Measurements from ENCODE around the gene SPON1.
A peak's percentile ranks its signal among the peaks of the same experiment; 100 is the strongest.
"Not testable (repeated sequence)": the region's sequence is repeated elsewhere in the genome, so short reads cannot be mapped to it uniquely, and the experiment has no call there.

Gene SPON1

GRCh38 chr11:13992158-13992856 is 29.8 kb downstream of the SPON1 start:
- not testable (repeated sequence) for ATAC-seq, H3K4me1 Mint-ChIP-seq, H3K27ac Mint-ChIP-seq, DNase-seq, H3K27me3 Mint-ChIP-seq, H3K4me3 Mint-ChIP-seq, H3K9me3 Mint-ChIP-seq

DNA sequence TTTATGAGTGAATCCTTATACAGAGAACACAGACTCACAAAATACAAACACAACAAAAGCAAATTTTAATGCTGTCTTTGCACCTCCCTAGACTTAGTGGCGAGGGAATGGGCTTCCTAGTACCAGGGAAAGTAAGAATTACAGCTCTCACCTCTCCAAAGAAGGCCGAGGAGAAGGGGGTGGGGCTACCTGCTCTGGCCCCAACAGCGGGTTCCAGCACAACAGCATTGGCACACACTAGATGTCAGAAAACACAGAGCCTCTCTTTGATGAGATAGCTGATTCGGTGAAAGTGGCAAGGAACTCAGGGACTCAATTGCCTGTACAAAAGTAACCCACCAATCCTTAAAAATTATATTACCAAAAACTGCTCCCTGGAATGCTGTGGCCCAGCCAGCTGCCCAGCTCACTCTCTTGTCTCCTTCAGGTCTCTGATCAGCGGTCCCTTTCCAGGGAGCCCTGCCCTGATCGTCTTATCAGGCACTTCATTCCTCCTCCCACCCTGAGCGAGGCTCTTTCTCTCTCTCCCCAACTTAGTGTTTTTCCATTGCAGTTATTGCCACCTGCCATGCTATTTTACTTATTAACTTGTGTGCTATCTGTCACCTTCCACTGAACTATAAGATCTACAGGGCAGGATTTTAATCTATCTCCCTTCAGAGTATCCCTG is 30.7 kb downstream of the SPON1 start:
- Mint-ChIP-seq H3K4me3 (no peak overlapping the region), H3K27ac (no peak overlapping the region), H3K27me3 (no peaks in the 10 kb centered on the region), H3K4me1 (no peaks in the 10 kb centered on the region), H3K9me3 (no peaks in the 10 kb centered on the region)
- ATAC-seq (no peak), DNase-seq (no peak)

GRCh38 chr11:13997881-13998280 is 35.4 kb downstream of the SPON1 start:
- ATAC-seq, result no peak
- peaks cover 7 to 10% of the 10 kb centered on the region in 2 donors for H3K9me3 Mint-ChIP-seq
- no peak overlapping the region for H3K27ac Mint-ChIP-seq
- no peak overlapping the region for H3K4me3 Mint-ChIP-seq
- H3K4me1 Mint-ChIP-seq, result no peaks in the 10 kb centered on the region
- no peaks in the 10 kb centered on the region for H3K27me3 Mint-ChIP-seq
- DNase-seq, result no peak

- Mint-ChIP-seq H3K27me3 (no peaks in the 10 kb centered on the region), H3K9me3 (peaks cover 7 to 10% of the 10 kb centered on the region in 2 donors), H3K27ac (no peak overlapping the region), H3K4me1 (no peaks in the 10 kb centered on the region), H3K4me3 (no peak overlapping the region)
- ATAC-seq (no peak), DNase-seq (no peak)
These were observed 37.2 kb downstream of the SPON1 start for GRCh38 chr11:13999704-14000103.

DNA sequence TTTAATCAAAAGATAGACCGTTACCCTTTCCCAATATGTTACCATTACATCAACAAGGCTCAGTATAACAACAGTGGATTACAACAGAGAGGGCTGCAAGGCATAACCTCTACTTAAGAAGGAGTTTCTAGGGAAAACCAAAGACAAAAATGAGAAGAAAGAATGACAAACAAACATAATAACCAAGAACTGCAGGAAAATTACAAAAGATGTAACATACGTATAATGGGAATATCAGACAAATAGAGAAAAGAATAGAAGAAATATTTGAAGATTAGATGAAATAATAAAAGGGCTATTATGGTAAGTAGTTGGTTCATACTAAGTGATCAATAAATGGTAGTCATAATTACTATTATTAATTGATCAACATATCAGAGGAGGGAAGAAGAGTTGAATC is 39.1 kb downstream of the SPON1 start:
- H3K4me1 Mint-ChIP-seq, result no peaks in the 10 kb centered on the region
- no peak overlapping the region for H3K4me3 Mint-ChIP-seq
- no peaks in the 10 kb centered on the region for H3K27me3 Mint-ChIP-seq
- H3K27ac Mint-ChIP-seq, result no peak overlapping the region
- ATAC-seq, result no peak
- no peak for DNase-seq
- H3K9me3 Mint-ChIP-seq, result peaks cover 7 to 10% of the 10 kb centered on the region in 2 donors

DNA sequence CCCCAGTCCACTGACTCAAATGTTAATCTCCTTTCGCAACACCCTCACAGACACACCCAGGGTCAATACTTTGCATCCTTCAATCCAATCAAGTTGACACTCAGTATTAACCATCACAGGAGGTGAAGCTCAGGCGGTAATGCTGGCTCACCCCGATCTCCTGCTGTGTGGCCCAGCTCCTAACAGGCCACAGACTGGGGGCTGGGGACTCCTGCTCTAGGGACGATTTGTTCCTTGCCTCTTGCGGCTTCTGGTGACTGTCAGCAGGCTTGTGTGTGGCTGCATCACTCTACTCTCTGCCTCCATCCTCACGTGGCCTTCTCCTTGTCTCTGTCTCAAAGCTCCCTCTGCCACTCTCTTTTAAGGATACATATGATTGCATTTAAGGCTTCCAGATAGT is 45.0 kb downstream of the SPON1 start:
- Mint-ChIP-seq H3K27ac (peak overlapping the region in 1 of 2 donors; percentile 60), H3K27me3 (no peaks in the 10 kb centered on the region), H3K9me3 (peaks cover 0 to under 1% of the 10 kb centered on the region in 2 donors), H3K4me1 (no peaks in the 10 kb centered on the region), H3K4me3 (no peak overlapping the region)
- DNase-seq, result no peak
- no peak for ATAC-seq

GRCh38 chr11:14010665-14011064 is 48.1 kb downstream of the SPON1 start:
- no peak overlapping the region for H3K27ac Mint-ChIP-seq
- DNase-seq (no peak), ATAC-seq (no peak)
- no peaks in the 10 kb centered on the region for H3K27me3 Mint-ChIP-seq
- no peaks in the 10 kb centered on the region for H3K9me3 Mint-ChIP-seq
- no peaks in the 10 kb centered on the region for H3K4me1 Mint-ChIP-seq
- H3K4me3 Mint-ChIP-seq, result no peak overlapping the region

DNA sequence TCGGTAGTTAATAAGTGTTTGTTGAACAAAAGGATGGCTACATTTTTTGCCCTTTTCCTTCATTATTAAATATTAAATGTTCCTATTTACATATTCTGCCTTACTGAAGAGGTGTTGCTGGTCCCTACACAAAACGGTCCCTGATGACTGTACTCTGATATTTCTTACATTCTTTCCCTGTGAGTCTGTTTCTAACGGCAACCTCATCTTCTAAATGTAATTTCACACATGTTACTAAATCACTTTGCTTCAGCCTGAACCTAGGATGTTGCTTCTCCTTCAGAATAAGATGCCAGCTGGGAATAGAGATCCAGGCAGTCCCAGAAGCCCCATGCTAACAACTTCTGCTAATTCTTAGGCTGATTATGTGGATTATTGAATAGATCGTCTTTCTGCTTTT is 50.3 kb downstream of the SPON1 start:
- Mint-ChIP-seq H3K27me3 (no peaks in the 10 kb centered on the region), H3K9me3 (no peaks in the 10 kb centered on the region), H3K4me3 (no peak overlapping the region), H3K4me1 (no peaks in the 10 kb centered on the region), H3K27ac (no peak overlapping the region)
- DNase-seq (no peak), ATAC-seq (no peak)

DNA sequence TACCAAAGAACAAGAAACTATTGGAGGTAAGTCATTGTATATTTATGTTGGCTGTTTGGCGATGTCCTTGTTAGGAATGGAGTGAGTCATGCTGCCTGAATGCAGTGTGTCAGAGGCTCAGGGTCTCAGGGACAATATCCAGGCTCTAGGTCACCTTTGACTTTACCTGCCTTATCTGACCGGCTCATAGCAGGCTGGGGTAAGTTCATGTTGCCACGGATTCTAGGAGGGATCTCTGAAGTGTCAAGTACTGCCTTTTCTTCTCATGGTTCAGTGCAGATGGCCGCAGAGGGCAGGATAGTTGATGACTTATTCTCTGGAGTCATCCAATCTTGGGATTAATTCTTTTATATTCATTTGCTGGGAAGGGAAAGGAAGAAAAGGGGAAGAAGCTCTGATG is 53.2 kb downstream of the SPON1 start:
- H3K27ac Mint-ChIP-seq, result no peak overlapping the region
- no peaks in the 10 kb centered on the region for H3K27me3 Mint-ChIP-seq
- DNase-seq (no peak), ATAC-seq (no peak)
- no peak overlapping the region for H3K4me3 Mint-ChIP-seq
- H3K9me3 Mint-ChIP-seq, result peaks cover 0 to 4% of the 10 kb centered on the region in 2 donors
- H3K4me1 Mint-ChIP-seq, result no peaks in the 10 kb centered on the region

DNA sequence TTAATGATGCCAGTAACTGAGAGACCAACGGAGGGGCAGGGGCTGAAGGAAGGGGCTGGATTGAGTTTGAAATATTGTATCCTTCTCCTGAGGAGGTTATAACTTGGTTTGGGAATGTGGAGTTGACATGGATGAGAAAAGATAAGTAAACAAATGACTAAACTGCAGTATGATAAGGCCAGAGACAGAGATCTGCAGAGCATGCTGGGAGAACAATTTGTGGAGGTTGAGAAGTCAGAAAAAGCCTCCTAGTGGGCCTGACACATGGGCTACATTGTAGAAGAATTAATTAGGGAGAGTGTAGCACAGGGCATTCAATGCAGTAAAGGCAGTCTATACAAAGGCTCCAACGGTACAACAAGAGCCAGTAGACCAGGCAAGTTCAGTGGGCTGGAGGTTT is 55.9 kb downstream of the SPON1 start:
- ATAC-seq, result no peak

DNA sequence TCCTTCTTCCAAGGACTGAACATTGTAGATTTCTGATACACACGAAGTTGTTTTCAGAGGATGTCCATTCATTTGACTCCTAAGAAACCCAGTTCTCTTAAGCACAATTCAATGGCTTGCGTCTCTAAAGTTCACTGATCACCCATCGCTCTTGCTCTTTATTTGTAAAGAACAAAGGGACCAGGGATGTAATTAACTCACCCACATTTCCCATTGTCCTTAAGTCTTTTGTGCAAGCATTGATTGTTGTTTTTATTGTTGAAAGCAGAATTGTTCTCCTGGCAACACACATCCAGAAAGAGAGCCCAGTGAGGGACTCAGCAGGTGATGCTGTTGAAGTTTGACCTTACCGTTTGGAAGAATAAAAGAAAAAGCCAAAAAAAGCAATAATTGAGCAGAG is 59.2 kb downstream of the SPON1 start:
- H3K27me3 Mint-ChIP-seq, result no peaks in the 10 kb centered on the region

More for the DNA sequence above, 55.9 kb downstream of the SPON1 start:
- Mint-ChIP-seq H3K9me3 (peaks cover 0 to 4% of the 10 kb centered on the region in 2 donors), H3K27me3 (no peaks in the 10 kb centered on the region), H3K27ac (peak overlapping the region in 1 of 2 donors; percentile 58), H3K4me1 (no peaks in the 10 kb centered on the region), H3K4me3 (no peak overlapping the region)
- no peak for DNase-seq

GRCh38 chr11:14022251-14022650 is 59.7 kb downstream of the SPON1 start:
- H3K27me3 Mint-ChIP-seq, result no peaks in the 10 kb centered on the region
- no peaks in the 10 kb centered on the region for H3K4me1 Mint-ChIP-seq
- no peak overlapping the region for H3K27ac Mint-ChIP-seq
- no peak for ATAC-seq
- no peak for DNase-seq
- H3K9me3 Mint-ChIP-seq, result peaks cover 0 to 4% of the 10 kb centered on the region in 2 donors
- no peak overlapping the region for H3K4me3 Mint-ChIP-seq

More for the DNA sequence above, 59.2 kb downstream of the SPON1 start:
- Mint-ChIP-seq H3K27ac (no peak overlapping the region), H3K4me1 (no peaks in the 10 kb centered on the region), H3K9me3 (peaks cover 0 to 4% of the 10 kb centered on the region in 2 donors), H3K4me3 (no peak overlapping the region)
- ATAC-seq (no peak), DNase-seq (no peak)

DNA sequence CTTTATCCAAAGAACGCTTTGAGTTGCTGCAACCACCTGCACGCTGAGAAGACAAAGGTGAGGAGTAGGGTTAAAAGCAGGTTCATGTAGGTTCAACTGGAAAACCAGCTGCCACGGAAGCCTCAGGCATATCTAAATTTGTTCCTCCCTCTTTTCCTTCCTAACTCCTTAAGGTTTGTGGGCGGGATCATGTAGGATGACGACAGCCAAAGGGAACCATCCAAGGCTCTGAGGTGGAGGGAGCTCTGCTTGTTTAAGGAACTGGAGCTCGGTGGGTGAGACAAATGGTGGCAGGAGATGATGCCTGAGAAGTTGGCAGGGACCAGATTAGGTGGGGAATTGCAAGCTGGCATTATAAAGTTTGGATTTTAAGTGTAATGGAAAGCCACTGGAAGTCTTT is 60.3 kb downstream of the SPON1 start:
- no peak for DNase-seq
- no peaks in the 10 kb centered on the region for H3K27me3 Mint-ChIP-seq
- ATAC-seq, result no peak
- no peaks in the 10 kb centered on the region for H3K4me1 Mint-ChIP-seq
- peak overlapping the region in 1 of 2 donors; percentile 12 for H3K27ac Mint-ChIP-seq
- H3K4me3 Mint-ChIP-seq, result no peak overlapping the region
- peaks cover 0 to 4% of the 10 kb centered on the region in 2 donors for H3K9me3 Mint-ChIP-seq

DNA sequence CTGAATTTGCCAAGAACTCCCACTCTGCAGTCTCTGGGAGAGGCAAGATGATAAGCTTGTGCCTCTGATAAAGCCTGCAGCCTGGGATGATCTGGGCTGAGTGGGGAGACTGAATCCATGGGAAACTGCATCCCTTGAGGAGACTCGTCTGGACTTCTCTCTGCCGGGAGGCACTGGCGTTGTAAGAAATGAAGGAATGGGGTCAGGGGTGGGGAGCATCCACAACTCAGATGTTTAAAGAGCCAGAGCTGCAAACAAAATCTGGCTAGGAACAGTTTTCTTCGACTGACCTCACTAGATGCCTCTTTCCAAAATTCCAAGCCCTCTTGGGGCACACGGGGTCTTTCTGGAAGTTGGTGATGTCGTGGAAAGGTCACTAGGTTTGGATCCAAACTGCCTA is 64.4 kb downstream of the SPON1 start:
- ATAC-seq (no peak), DNase-seq (no peak)
- Mint-ChIP-seq H3K9me3 (no peaks in the 10 kb centered on the region), H3K4me1 (no peaks in the 10 kb centered on the region), H3K27ac (no peak overlapping the region), H3K27me3 (no peaks in the 10 kb centered on the region), H3K4me3 (no peak overlapping the region)

- Mint-ChIP-seq H3K27me3 (no peaks in the 10 kb centered on the region), H3K4me3 (no peak overlapping the region), H3K9me3 (no peaks in the 10 kb centered on the region), H3K27ac (no peak overlapping the region), H3K4me1 (no peaks in the 10 kb centered on the region)
- DNase-seq (no peak), ATAC-seq (no peak)
These were observed 65.0 kb downstream of the SPON1 start for GRCh38 chr11:14027525-14027924.

GRCh38 chr11:14029440-14029839 is 66.9 kb downstream of the SPON1 start:
- Mint-ChIP-seq H3K4me3 (no peak overlapping the region), H3K27ac (no peak overlapping the region), H3K4me1 (no peaks in the 10 kb centered on the region), H3K27me3 (no peaks in the 10 kb centered on the region), H3K9me3 (no peaks in the 10 kb centered on the region)
- DNase-seq, result no peak
- ATAC-seq, result no peak
